Pancreas (tissue), 10 donors: Measurements from ENCODE around the gene NTNG1. TPM values are rescaled to one million over a fixed set of nuclear protein-coding genes. Genes with fewer than 3 reads are reported as not detected.

Source experiments
- ATAC-seq, 4 donors: fragments of 200-7000 bp; cut with Tn5 transposase; one replicate each; pipeline versions ENCODE4 v1.8.0 to v1.9.1; 2020; ENCODE audit warnings: mild to moderate bottlenecking in 4 of 4, moderate library complexity in 4 of 4
- DNase-seq, 6 donors: peaks; one replicate each; pipeline ENCODE4 v3.0.0-alpha.2; 2020
- FAIRE-seq: peaks from 2 replicates; lab custom pipeline; 2012; peaks lifted over from hg19 to GRCh38; lab: Jason Lieb, UNC
- H3K27ac ChIP-seq, 4 donors: fragments of 200-600 bp; sonication (generic); 1 replicate in 3 of 4; 2 replicates in 1 of 4; pipeline versions ENCODE4 v1.5.0 to v1.8.0; 2020
- H3K27me3 ChIP-seq, 4 donors: fragments of 200-600 bp; one replicate each; pipeline ENCODE4 v1.8.0; 2021
- H3K36me3 ChIP-seq, 3 donors: fragments of 200-600 bp; sonication (generic) in 1 of 3; one replicate each; pipeline versions ENCODE4 v1.5.0 to v1.8.0; 2020 to 2021
- H3K4me1 ChIP-seq, 3 donors: fragments of 200-600 bp; one replicate each; pipeline ENCODE4 v1.8.0; 2021
- H3K4me3 ChIP-seq, 4 donors: fragments of 200-600 bp; sonication (generic) in 2 of 4; one replicate each; pipeline versions ENCODE4 v1.5.0 to v1.8.0; 2020 to 2021
- H3K9me3 ChIP-seq, 4 donors: fragments of 200-600 bp; one replicate each; pipeline ENCODE4 v1.8.0; 2021
- CTCF ChIP-seq, 4 donors: fragments of 200-600 bp; sonication (generic) in 3 of 4; IDR thresholded peaks; one replicate each; pipeline versions ENCODE4 v1.5.0 to v1.8.0; 2021; ENCODE audit warnings: antibody characterized with exemption in 4 of 4
- WGBS, 2 donors: extraction: QIAGEN DNeasy Blood & Tissue Kit; methylation state at CpG; one replicate each; pipeline ENCODE4 v1.1.7; 2013; 5-methylcytosine and 5-hydroxymethylcytosine counted together
- intact Hi-C, 3 donors: fragments of 100-400 bp; cut with DNase I; formaldehyde crosslinking; loops; one replicate each; pipeline versions ENCODE4 v1.11.1 to v1.14.2; 2022
- polyA plus RNA-seq, 2 donors: library from polyadenylated mRNA; stranded (reverse); fragments of 200-250 nt; gene quantifications; one replicate each; pipeline ENCODE4 v1.2.3, GENCODE V29; 2013
- total RNA-seq, 6 donors: library from RNA; stranded (reverse); fragmentation: NEBNext Ultra II Directional in 4 of 6; extraction: Animal tissue kit (Norgen Biotek cat#: 25700) in 4 of 6; gene quantifications; one replicate each; pipeline versions ENCODE4 v1.2.1 to v1.2.4, GENCODE V29; 2021 to 2023
- donor health status: healthy with polysubstance abuse.
- donor health status: DM: no; HTN: no; CAD: no; lungs with moderate emphysema.
- donor health status: DM: no; HTN: no; CAD: no.
- donor health status: control.
- donor health status: control.
- donor health status: Bipolar disorder and iron deficiency.
- donor health status: DM: yes; HTN: yes; CAD: no.
- donor health status: DM: no; HTN: no; CAD: no.
- donor health status: DM: no; HTN: no; CAD: no.
- donor health status: DM: yes; HTN: yes; CAD: no.

The NTNG1 gene
- total and polyA plus RNA-seq, 8 donors: 0.04 to 1.3 (median 0.23) TPM; not detected in 1

DNA sequence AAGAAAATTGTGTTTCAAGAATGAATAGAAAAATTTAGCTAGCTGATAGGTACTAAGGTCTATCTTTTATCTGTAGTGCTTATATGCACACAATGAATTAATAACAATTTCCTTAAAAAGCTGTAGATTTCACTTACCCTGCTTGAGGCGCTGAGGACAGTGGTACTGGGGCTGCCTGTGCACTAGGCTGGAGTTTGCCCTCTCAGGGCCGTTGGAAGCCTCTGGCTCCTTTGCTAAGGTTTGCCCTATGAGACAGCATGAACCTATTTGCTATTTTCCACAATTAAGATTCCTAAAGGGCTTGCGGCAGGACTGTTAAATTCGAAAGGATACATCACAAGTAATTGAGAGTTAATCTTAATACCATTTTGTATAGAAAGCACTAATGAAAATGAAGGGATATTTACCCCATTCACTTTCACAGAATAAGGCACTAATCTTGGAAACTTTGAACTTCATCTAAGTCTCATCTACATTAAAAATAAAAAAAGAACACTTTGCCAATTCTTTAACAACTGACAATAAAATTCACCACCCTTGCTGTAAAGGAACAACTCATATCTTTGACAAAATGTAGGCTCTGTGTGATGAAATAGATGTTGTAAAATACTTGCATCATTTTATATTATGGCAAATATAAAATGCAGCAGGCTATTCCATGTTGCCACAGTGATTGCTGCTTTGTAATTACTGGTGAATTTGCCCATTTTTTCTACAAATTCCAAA is 293.0 kb downstream of the NTNG1 start:
- no peak for FAIRE-seq
- ATAC-seq: no peak

GRCh38 chr1:107434361-107434693 is 293.5 kb downstream of the NTNG1 start:
- DNase-seq (no peak), FAIRE-seq (no peak), ATAC-seq (no peak)
- H3K9me3 ChIP-seq: no peaks in the 10 kb centered on the region
- no peaks in the 10 kb centered on the region for H3K4me1 ChIP-seq
- no peak overlapping the region for H3K4me3 ChIP-seq
- no peak overlapping the region for H3K27ac ChIP-seq
- H3K27me3 ChIP-seq: no peaks in the 10 kb centered on the region
- intact Hi-C loops: no loop called here
- no peak for TF ChIP-seq CTCF (IDR thresholded peaks at IDR 0.05)
- H3K36me3 ChIP-seq: no peaks in the 10 kb centered on the region

More for the DNA sequence above, 293.0 kb downstream of the NTNG1 start:
- TF ChIP-seq CTCF (IDR thresholded peaks at IDR 0.05): no peak
- H3K9me3 ChIP-seq: no peaks in the 10 kb centered on the region
- no peaks in the 10 kb centered on the region for H3K27me3 ChIP-seq
- H3K4me3 ChIP-seq: no peak overlapping the region
- 38 to 44% methylated on average over 4 of the region's 4 CpGs for WGBS, 2 donors
- intact Hi-C loops: no loop called here
- DNase-seq: no peak
- H3K4me1 ChIP-seq: no peaks in the 10 kb centered on the region
- no peaks in the 10 kb centered on the region for H3K36me3 ChIP-seq
- H3K27ac ChIP-seq: no peak overlapping the region

- no peak for TF ChIP-seq CTCF (IDR thresholded peaks at IDR 0.05)
- intact Hi-C loops: no loop called here
- FAIRE-seq: no peak
- Histone ChIP-seq H3K27me3 (no peaks in the 10 kb centered on the region), H3K4me3 (no peak overlapping the region), H3K27ac (no peak overlapping the region), H3K36me3 (no peaks in the 10 kb centered on the region), H3K9me3 (no peaks in the 10 kb centered on the region), H3K4me1 (no peaks in the 10 kb centered on the region)
- DNase-seq: no peak
- WGBS, 2 donors: 69 to 84% methylated on average over 13 of the region's 13 CpGs
- ATAC-seq: no peak
Observed at GRCh38 chr1:107436552-107437241, 295.9 kb downstream of the NTNG1 start.

GRCh38 chr1:107439567-107439966 is 298.7 kb downstream of the NTNG1 start:
- Histone ChIP-seq H3K4me3 (no peak overlapping the region), H3K36me3 (no peaks in the 10 kb centered on the region), H3K27ac (no peak overlapping the region), H3K4me1 (no peaks in the 10 kb centered on the region), H3K27me3 (no peaks in the 10 kb centered on the region), H3K9me3 (no peaks in the 10 kb centered on the region)
- DNase-seq: no peak
- FAIRE-seq: no peak
- 52 to 55% methylated on average over 3 of the region's 3 CpGs for whole genome bisulfite sequencing, 2 donors
- no peak for TF ChIP-seq CTCF (IDR thresholded peaks at IDR 0.05)
- no peak for ATAC-seq
- intact Hi-C loops: no loop called here

GRCh38 chr1:107442551-107442950 is 301.7 kb downstream of the NTNG1 start:
- Histone ChIP-seq H3K27me3 (no peaks in the 10 kb centered on the region), H3K4me3 (no peak overlapping the region), H3K4me1 (no peaks in the 10 kb centered on the region), H3K9me3 (no peaks in the 10 kb centered on the region), H3K36me3 (no peaks in the 10 kb centered on the region), H3K27ac (no peak overlapping the region)
- FAIRE-seq (no peak), ATAC-seq (no peak), DNase-seq (no peak)
- 76 to 88% methylated on average over 1 of the region's 1 CpG for WGBS, 2 donors
- TF ChIP-seq CTCF (IDR thresholded peaks at IDR 0.05): no peak
- intact Hi-C loops: no loop called here
